ENCODE measurements around the gene GOSR2.

DNA sequence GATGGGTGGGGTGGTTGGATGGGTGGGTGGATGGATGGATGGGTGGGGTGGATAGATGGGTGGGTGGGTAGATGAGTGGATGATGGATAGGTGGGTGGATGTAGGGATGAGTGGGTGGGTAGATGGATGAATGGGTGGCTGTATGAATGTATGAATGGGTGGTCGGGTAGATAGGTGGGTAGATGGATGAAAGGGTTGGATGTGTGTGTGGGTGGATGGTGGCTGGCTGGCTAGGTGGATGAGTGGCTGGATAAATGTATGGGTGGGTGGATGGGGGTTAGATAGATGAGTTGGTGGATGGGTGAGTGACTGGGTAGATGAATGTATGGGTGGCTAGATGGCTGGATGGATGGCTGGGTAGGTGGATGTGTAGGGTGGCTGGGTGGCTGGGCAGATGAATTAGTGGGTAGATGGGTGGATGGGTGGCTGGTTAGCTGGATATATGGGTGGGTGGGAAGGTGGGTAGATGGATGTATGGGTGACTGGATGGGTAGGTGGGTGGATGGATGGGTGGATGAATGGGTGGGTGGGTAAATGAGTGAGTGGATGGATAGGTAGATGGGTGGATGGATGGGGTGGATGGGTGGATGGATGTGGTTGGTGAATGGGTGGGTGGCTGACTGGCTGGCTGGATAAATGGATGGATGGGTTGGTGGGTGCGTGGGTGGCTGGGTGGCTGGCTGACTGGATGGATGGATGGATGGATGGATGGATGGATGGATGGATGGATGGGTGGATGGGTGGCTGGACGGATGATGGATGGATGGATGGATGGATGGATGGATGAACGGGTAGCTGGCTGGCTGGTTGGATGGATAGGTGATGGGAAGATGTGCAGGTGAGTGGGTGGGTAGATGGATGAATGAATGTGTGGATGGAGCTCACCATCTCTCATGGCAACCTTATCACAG lies 18.9 kb upstream of the GOSR2 start:
- TF ChIP-seq ZFX (IDR thresholded peaks at IDR 0.05; ENCODE audit: borderline replicate concordance): no peak
- TF ChIP-seq, protein P1, sequence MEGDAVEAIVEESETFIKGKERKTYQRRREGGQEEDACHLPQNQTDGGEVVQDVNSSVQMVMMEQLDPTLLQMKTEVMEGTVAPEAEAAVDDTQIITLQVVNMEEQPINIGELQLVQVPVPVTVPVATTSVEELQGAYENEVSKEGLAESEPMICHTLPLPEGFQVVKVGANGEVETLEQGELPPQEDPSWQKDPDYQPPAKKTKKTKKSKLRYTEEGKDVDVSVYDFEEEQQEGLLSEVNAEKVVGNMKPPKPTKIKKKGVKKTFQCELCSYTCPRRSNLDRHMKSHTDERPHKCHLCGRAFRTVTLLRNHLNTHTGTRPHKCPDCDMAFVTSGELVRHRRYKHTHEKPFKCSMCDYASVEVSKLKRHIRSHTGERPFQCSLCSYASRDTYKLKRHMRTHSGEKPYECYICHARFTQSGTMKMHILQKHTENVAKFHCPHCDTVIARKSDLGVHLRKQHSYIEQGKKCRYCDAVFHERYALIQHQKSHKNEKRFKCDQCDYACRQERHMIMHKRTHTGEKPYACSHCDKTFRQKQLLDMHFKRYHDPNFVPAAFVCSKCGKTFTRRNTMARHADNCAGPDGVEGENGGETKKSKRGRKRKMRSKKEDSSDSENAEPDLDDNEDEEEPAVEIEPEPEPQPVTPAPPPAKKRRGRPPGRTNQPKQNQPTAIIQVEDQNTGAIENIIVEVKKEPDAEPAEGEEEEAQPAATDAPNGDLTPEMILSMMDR (IDR thresholded peaks at IDR 0.05): no peak

All from 22Rv1 (cell line).